ENCODE results near the gene ERGIC1. TPM values are rescaled to one million over a fixed set of nuclear protein-coding genes. Genes with fewer than 3 reads are reported as not detected.

The ERGIC1 gene
- total RNA-seq, 1 experiment from 2014 or later: 77.0 TPM

DNA sequence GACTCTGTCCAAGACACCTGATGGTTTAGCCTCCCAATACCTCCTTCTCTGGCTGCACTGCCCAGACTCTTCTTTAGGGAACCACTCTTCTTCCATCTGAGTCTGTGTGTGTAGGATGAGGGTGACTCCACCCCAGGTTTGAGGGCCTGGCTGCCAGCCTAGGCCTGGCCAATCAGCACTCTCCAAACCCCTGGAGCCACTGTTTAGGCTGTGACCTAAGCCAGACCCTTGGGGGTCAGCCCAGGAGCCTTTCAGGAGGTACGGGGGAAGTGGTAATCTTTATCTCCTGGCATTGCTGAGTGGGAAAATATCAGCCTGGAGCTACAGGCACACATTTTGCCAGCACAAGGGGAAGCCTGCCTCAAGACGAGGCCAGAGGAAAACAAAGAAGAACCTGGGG, 6.2 kb upstream of the ERGIC1 start:
- TF ChIP-seq, protein P1, sequence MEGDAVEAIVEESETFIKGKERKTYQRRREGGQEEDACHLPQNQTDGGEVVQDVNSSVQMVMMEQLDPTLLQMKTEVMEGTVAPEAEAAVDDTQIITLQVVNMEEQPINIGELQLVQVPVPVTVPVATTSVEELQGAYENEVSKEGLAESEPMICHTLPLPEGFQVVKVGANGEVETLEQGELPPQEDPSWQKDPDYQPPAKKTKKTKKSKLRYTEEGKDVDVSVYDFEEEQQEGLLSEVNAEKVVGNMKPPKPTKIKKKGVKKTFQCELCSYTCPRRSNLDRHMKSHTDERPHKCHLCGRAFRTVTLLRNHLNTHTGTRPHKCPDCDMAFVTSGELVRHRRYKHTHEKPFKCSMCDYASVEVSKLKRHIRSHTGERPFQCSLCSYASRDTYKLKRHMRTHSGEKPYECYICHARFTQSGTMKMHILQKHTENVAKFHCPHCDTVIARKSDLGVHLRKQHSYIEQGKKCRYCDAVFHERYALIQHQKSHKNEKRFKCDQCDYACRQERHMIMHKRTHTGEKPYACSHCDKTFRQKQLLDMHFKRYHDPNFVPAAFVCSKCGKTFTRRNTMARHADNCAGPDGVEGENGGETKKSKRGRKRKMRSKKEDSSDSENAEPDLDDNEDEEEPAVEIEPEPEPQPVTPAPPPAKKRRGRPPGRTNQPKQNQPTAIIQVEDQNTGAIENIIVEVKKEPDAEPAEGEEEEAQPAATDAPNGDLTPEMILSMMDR (conservative IDR thresholded peaks at IDR 0.05): no peak
- WGBS (ENCODE audit: extremely low coverage, insufficient read length, low lambda C conversion rate): no CpG with 5 or more reads among the region's 2 CpGs

More for the DNA sequence above, 6.2 kb upstream of the ERGIC1 start:
- H2AK5ac ChIP-seq (ENCODE audit: insufficient read length, low read length): no peak overlapping the region
- peaks cover 24 to 29% of the 10 kb centered on the region in 2 experiments for H3K4me1 Mint-ChIP-seq
- peak; percentile 56 for DNase-seq
- H3K56ac ChIP-seq (ENCODE audit: insufficient read length, low read depth, low read length): no peak overlapping the region
- no peaks in the 10 kb centered on the region for H3K9me3 ChIP-seq (ENCODE audit: control insufficient read depth, low read depth, low read length)
- no peaks in the 10 kb centered on the region for H3K27me3 ChIP-seq (ENCODE audit: insufficient read depth, low read length)
- H3K23ac ChIP-seq (ENCODE audit: insufficient read length, low read depth, low read length): no peak overlapping the region
- H2BK20ac ChIP-seq (ENCODE audit: low read depth, low read length, poor library complexity, severe bottlenecking): no peak overlapping the region
- H3T11ph ChIP-seq (ENCODE audit: low read length): no peak overlapping the region
- no peak overlapping the region for H2BK15ac ChIP-seq (ENCODE audit: low read depth, low read length)
- H4K8ac ChIP-seq (replicated peaks; ENCODE audit: insufficient read length, low read depth, low read length): no peak overlapping the region
- H3K4me3 Mint-ChIP-seq: no peak overlapping the region
- no peak overlapping the region for H2BK5ac ChIP-seq (ENCODE audit: insufficient read length, low read length)
- H3K27ac ChIP-seq (ENCODE audit: insufficient read length, low read depth, low read length): no peak overlapping the region
- H4K20me1 ChIP-seq (ENCODE audit: control insufficient read depth, insufficient read depth, insufficient read length): no peaks in the 10 kb centered on the region
- H3K27ac Mint-ChIP-seq: no peak overlapping the region
- no peaks in the 10 kb centered on the region for H3K79me1 ChIP-seq (ENCODE audit: insufficient read depth, low read depth, low read length, poor library complexity, severe bottlenecking)
- peaks cover 14 to 16% of the 10 kb centered on the region in 2 experiments for H3K9me3 Mint-ChIP-seq
- H3K4me2 ChIP-seq (ENCODE audit: insufficient read depth, insufficient read length, low read length): no peak overlapping the region
- H3K4me1 ChIP-seq (ENCODE audit: insufficient read depth, low read length): no peaks in the 10 kb centered on the region; the same call in 1 of the 2 replicates
- H3K27me3 Mint-ChIP-seq (ENCODE audit: low read depth): peaks cover 14% of the 10 kb centered on the region
- no peak overlapping the region for H2BK120ac ChIP-seq (ENCODE audit: low read depth, low read length, poor library complexity, severe bottlenecking)
- no peak overlapping the region for H4K91ac ChIP-seq (ENCODE audit: insufficient read length, low read depth, low read length)
- no peak overlapping the region for H2BK12ac ChIP-seq (ENCODE audit: insufficient read length, low read depth, low read length)
- no peaks in the 10 kb centered on the region for H3K23me2 ChIP-seq (ENCODE audit: insufficient read length, low read depth, low read length, poor library complexity, severe bottlenecking)
- H4K5ac ChIP-seq (ENCODE audit: insufficient read length, low read depth, low read length): no peak overlapping the region
- no peak overlapping the region for H3K14ac ChIP-seq (ENCODE audit: insufficient read depth, low read length)
- no peaks in the 10 kb centered on the region for H3K79me2 ChIP-seq (ENCODE audit: insufficient read depth, low read length)
- no peak overlapping the region for H3K9ac ChIP-seq (ENCODE audit: extremely low read depth, insufficient read length, low read length)
- H3K36me3 Mint-ChIP-seq (ENCODE audit: insufficient read depth in 1 of 3, low read depth in 3 of 3): peaks cover 0 to 18% (median 10%) of the 10 kb centered on the region in 3 experiments; a peak in 4 of 7 replicates
- H3K18ac ChIP-seq (ENCODE audit: insufficient read length, low read depth, low read length): peak overlapping the region; percentile 33
- peak overlapping the region; percentile 69 for H2AFZ ChIP-seq (ENCODE audit: low read length)
- H3K4ac ChIP-seq (ENCODE audit: low read depth, low read length): no peak overlapping the region

Measured in H9 (cell line).